HL-60/S4 treated with retinoic acid at 250 ng/mL for 4 days and 3 days (cell line): ENCODE data around the gene NMB.
"Not testable (repeated sequence)": the region's sequence is repeated elsewhere in the genome, so short reads cannot be mapped to it uniquely, and the experiment has no call there.

ENCODE experiments used
- in situ Hi-C: fragments of 300-500 bp; cut with MboI; formaldehyde crosslinking; loops from 2 replicates; pipeline ENCODE4 v1.7.0; 2022; ENCODE audit warnings: low sequenced_read_pairs

Gene NMB, protein sequence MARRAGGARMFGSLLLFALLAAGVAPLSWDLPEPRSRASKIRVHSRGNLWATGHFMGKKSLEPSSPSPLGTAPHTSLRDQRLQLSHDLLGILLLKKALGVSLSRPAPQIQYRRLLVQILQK

DNA sequence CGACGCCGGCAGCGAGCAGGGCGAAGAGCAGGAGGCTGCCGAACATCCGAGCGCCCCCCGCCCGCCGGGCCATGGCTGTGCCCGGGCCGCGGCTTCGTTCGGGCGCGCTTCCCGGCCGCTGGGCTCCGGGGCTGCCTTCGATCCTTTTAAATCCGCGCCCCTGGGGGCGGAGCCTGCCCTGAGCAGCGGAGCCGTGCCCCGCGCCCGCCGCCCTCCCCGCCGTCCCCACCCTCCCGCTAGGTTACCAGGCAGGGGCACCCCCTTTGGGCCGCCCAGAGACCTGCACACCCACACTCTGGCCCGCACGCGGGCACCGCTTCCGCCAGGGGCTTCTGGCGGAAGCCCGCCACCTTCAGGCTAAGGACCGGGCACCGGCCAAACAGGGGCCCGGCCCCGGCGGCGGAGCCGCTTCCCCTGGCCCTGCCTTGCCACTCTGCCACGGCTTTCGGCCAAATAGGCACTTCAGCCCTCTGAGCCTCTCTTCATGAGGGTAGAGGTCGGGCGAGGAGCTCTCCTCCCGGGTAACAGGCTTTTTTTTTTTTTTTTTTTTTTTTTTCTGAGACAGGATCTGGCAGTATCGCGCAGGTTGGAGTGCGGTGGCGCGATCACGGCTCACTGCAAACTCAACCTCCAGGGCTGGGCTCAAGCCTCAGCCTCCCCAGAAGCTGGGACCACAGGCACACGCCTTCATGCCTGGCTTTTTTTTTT lies at the start of gene NMB:
NMB (minus strand) TSS at position 120 of the 708 bp plus-strand sequence; CDS start at position 73, 47 bp downstream.
- in situ Hi-C loops: no loop called here

DNA sequence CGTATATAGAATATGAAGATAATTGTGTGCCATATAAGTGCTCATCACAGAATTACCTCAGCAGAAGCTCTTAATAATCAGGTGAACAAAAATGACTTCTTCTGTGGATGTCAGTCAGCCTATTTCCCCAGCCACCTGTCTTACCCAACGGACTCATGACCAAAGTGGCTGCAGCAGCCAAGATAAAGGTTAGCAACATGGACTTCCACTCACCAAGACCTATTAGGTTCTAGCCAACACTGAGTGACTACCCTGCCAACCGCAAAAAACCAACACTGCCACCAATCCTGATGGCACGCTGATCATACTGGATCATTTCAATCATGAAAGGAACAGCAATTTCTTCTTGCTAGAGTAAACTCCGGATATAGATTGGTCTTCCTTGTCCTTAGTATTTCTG lies 45.8 kb upstream of the NMB start:
- in situ Hi-C loops: no loop called here

DNA sequence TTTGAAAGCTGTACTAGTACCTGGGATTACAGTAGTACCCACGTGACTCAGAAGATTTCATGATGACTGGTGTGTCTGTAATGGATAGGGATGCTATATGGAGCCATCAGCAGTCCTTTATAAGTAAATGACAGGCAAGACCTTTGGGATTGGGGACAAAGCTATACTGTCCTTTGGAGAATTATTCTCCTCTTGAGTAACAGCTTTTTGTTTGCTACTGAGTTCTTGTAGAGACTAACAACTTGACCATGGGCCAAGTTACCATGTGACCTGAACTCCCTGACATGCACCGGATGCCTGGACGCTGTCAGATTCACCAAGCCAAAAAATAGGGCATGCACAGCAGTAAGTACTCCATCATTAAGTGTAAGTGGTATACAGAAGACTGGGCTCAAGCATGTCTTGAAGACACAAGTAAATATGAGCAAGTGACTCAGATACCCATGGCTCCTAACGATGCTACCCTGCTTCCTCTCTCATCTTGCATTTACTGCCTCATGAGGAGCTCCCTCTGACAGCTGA lies 45.0 kb upstream of the NMB start:
- in situ Hi-C loops: no loop called here

DNA sequence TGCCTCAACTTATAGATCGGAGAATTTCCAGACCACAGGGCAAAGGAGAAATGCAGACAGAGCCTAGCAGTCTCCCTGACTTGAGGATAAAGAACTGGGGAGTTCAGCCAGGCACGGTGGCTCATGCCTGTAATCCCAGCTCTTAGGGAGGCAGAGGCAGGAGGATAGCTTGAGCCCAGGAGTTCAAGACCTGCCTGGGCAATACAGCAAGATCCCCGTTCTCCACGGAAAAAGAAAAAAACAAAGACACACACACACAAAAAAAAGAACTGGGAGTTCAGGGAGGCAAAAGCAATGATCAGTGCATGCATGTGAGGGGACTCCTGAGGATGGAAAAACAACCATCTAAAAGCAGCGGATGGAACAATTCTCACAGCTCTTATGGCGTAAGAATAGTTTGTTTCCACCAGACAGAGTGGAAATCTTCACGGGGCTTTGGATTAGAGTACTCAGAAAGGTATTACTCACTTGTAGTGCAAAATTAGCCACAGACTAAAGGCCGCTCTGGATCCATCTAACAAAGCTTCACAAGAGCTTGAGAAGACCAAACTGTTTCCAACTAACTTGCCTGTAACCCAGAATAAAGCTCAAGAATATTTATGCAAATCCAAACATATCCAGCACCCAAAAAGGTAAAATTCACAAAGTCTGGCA lies 41.7 kb upstream of the NMB start:
- in situ Hi-C loops: no loop called here

DNA sequence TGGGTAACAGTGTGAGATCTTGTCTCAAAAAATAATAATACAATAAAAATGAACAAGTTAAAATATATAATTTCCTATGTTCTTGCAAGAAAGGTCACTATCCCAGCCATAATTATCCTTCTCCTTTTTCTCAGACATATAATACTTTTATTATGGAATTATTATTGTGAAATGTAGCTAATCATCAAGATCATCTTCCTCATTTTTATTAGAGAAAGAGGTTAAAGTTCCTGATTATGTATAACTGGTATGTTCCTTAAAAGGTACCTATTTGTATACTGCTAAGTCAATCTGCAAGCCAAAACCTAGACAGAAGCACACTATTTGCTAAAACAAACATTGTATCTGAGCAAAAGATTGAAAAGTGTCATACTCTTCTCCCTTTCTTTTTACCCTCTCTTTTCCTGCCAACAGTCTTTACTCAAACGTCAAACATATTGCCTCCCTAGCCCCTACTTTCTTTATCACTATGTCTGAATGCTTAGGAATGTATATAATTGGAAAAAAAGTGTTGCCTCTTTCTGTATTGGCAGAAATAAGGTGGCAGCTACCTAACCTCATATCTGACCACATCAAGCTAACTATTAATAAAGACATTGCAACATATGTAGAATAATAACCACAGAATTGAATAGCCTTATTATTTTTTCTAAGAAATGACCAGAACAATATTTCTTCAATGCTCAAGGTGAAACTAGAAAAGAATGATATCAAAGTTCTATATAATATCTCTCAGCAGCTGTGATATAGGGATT lies 39.4 kb upstream of the NMB start:
- in situ Hi-C loops: no loop called here

DNA sequence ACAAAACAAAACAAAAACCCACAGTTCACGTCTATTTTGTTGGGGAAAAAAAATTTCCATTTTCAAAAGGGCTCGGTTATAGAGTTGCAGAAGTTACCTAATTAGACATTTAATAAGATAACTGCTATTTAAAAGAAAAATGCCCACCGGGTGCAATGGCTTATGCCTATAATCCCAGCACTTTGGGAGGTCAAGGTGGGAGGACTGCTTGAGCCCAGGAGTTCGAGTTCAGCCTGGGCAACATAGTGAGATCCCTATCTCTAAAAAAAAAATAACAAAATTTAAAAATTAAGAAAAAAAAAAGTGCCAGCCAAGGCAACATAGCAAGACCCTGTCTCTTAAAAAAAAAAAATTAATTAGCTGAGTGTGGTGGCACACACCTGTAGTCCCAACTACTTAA lies 38.8 kb upstream of the NMB start:
- in situ Hi-C loops: no loop called here

DNA sequence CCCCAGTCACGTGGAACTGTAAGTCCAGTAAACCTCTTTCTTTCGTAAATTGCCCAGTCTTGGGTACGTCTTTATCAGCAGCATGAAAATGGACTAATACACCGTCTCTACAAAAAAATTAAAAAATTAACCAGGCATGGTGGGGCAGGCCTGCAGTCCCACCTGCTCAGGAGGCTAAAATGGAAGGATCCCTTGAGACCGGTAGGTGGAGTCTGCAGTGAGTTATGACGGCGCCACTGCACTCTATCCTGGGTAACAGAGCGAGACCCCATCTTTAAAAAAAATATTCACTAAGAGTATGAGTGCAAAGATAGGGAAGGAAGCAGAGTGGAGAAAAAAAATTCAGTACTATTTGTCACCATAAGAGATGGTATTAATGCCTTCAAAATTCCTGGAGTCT lies 32.3 kb upstream of the NMB start:
- in situ Hi-C loops: no loop called here

DNA sequence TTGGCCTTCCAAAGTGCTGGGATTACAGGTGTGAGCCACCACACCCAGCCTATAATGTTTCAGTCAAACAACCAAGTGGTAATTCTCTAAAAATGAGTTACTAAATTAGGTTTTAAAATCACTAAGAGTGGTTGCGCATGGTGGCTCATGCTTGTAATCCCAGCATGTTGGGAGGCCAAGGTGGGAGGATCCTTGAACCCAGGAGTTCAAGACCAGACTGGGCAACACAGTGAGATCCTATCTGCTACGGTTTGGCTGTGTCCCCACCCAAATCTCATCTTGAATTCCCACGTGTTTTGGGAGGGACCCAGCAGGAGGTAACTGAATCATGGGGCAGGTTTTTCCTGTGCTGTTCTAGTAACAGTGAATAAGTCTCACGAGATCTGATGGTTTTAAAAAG lies 31.9 kb upstream of the NMB start:
- in situ Hi-C loops: no loop called here

DNA sequence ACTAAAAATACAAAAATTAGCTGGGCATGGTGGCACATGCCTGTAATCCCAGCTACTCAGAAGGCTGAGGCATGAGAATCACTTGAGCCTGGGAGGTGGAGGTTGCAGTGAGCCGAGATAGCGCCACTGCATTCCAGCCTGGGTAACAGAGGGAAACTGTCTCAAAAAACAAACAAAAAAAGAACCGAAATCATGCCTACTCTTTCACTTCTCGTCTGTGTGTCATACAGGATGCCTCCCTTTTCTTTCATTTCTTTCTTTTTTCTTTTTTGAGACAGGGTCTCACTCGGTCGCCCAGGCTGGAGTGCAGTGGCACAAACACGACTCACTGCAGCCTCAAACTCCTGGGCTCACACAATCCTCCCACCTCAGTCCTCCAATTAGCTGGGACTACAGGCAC lies 28.4 kb upstream of the NMB start:
- in situ Hi-C loops: not testable (repeated sequence)

DNA sequence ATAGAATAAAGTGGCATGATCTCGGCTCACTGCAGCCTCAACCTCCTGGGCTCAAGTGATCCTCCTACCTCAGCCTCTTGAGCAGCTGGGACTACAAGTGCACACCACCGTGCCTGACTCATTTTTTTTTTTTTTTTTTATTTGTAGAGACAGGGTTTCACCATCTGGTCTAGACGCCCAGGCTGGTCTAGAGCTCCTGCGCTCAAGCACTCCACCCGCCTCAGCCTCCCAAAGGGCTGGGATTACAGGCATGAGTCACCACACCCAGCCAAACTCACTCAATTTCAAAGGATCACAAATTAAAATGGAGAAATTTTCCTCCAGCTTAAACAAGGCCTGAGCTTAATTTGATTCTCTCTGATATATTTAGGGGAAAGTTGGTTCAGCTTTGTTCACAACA lies 27.3 kb upstream of the NMB start:
- in situ Hi-C loops: no loop called here

DNA sequence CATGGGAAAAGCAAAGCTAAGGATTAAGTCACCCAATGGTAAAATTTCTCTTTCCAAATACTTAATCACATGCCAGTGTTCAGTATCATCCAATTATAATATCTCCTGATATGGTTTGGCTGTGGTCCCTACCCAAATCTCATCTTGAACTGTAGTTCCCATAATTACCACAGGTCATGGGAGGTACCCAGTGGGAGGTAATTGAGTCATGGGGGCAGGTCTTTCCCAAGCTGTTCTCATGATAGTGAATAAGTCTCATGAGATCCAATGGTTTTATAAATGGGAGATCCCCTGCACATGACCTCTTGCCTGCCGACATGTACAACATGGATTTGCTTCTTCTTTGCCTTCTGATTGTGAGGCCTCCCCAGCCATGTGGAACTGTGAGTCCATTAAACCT lies 26.1 kb upstream of the NMB start:
- in situ Hi-C loops: no loop called here

DNA sequence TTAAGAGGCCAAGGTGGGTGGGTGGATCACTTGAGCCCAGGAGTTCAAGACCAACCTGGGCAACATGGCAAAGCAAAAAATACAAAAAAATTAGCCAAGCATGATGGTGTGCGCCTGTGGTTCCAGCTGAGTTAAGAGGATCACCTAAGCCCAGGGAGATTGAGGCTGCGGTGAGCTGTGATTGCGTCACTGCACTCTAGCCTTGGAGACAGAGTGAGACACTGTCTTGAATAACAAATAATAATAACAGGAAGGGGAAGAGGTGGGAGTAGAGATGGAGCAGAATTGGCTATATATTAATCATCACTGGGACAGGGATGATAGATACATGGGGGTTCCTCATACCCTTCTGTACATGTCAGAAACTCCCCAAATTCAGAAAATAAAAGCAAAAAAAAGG lies 23.8 kb upstream of the NMB start:
- in situ Hi-C loops: no loop called here

DNA sequence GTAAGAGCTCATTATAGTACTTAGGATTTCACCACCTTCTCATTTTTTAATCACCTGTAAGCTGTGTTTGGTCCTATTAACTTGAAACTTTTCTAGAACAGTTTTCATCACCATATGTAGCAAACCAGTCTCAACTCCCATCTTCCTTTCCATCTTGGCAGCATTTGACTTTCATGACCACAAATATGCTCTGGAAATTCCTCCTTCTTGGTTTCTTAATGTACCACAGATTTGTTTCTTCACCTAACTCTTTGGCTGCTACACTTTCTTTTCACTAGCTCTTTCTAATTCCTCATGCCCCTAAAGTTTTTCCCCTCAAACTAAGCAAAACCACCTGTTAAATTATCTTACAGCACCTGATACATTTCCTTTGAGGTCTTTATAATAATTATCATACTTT lies 13.2 kb upstream of the NMB start:
- in situ Hi-C loops: no loop called here

DNA sequence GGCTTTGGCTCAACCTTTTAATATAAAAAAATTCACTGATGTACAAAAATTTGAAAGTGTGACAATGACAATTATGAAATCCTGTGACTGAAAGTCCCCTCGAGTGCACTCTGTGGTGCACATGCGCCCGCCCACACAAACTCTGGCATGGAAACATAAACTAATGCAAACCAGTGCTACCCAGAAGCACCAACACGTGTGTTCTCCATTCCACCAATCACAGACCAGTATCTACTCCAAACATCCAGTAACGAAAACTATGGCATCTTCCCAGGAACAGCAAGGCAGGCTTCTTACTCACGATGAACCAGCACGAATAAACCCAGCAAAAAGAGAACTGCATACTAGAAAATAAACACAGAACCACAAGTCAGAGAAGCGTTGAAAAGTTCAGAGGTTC lies 11.7 kb upstream of the NMB start:
- in situ Hi-C loops: no loop called here

DNA sequence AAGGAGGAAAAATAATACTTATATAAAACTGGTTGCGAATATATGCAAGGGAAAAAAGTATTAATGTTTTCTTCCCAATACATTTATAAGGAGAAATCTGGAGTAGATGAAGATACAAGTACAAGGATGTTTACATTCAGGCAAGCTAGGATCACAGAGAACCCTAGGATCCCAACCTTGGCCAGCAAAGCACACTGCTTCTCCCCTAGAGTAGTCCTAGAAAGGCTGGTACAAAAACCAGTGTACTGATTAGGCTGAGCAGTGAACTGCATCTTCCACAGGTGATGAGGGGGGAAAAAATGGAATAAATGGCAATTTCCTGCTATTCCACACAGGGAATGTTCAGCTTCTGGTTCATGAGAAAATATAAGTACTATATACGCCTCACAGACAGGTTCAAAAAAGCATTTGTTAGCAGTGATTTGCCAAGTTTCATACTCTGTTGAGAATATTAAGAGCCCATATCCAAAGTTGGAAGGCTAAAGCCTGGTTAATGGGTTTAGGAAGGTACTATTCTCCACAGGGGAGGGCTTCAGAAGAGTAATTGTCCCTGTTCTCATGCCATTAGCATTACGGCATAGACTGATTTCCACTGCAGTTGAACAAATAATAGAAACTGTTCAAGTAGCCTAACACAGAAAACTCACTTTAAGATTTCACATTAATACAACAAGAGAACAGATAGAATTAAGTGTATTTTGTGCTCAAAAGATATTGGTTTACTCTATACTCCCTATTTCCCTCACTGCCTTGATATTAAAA lies 10.4 kb upstream of the NMB start:
- in situ Hi-C loops: no loop called here

DNA sequence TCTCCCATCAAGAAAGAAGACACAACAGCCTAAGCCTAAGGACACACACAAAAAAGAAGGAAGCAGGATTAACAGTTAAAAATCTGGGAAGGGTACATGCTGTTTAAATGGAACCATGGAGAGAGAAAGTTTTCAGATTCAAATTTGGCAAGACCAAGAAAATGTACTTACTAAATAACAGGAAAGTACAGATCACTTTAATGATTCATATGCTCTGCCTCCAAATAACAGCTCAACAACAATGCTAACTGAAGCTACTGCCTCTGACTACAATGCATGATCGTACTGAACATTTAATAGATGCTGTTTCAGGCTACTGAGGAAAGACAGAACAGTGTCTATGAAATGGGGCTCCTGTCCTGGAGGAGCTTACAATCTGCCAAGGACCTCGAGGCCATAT lies 8.4 kb upstream of the NMB start:
- in situ Hi-C loops: no loop called here

DNA sequence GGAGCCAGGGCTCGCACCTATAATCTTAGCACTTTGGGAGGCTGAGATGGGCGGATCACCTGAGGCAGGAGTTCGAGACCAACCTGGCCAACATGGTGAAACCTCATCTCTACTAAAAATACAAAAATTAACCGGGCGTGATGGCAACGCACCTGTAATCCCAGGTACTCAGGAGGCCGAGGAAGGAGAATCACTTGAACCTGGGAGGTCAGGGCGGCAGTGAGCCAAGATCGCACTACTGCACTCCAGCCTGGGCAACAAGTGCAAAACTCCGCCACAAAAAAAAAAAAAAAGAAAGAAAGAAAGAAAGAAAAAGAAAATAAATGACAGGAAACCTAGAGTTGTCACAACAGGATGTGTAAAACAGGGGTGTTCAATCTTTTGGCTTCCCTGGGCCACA lies 3.0 kb upstream of the NMB start:
- in situ Hi-C loops: no loop called here

DNA sequence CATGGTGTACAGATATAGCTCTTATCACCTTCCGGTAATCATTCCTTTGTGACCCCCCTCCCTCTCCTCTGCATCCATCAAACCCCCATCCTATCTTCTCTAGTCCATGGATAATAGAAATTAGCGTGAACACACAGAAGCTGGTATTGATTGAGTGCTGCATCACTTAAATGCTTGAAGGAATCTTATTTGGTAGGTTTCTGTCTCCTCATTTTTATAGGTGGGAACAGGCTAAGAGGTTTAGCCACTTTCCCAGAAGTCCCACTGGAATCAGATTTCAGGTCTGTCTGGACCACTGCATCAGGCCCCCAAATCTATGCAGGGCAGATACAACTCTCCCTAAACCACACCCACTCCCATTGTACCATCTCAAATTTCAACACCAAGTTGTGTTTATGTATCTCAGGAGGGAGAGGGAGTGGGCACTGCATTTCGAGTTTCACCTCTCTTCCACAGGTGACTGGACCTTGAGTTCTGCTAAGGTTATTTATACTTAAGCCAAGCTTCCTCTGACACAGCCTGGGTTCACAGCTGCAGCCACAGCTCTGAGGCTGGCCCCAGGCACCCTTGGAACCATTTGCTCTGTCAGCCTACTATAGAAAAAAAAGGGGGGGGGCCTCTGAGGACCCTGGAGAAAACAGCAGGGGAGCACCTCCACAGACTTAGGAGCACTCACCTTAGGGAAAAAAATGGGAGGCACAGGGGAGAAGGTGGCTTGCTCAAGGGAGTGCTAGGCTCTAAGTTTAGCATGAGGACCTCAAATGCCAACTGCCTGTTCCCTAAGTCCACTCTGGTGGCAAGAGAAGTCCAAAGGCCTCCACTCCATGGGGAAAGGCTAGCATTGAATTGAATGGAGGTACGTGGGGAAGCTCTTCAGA lies 2.1 kb upstream of the NMB start:
- in situ Hi-C loops: no loop called here

DNA sequence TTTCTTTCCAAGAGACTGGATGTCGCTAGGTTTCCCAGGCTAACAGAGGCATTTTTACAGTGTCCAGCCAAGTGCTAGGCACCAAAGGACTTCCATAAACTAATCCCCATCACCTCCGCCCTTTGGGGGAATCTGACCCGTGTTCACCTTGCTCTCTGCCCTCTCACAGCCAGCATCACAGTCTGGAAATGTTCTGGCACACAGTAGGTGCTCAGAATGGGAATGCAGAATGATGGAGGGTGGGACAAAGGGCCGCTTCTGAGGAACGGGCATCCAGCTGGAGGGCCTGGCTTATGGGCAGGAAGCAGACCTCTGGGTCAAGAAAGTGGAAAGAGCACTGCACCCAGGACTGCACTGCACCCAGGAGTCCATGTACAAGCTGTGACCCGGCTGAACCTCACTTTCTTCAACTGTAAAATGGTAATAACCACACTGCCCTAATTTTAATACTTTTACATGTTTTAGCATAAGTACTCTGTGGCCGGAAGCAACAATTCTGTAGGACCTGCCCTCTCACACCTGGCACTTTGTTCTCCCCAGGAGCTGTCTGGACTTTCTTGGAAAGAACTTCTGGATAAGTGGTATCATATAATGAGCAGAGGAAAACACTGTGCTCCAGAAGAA lies 901 bp upstream of the NMB start:
- in situ Hi-C loops: no loop called here

DNA sequence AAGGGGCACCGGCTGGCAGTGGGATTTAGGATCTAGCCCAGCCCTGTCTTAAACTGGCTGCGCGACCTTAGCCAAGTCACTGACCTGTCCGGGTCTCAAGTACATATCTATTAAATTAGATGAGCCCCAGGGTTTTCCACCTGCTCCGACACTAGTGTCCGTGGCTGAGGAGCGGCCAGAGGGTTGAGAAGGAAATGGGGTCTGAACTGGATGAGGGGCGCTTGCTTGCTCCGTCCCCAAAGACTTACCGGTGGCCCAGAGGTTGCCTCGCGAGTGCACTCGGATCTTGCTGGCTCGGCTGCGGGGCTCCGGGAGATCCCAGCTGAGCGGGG lies 285 bp downstream of the NMB start:
- in situ Hi-C loops: no loop called here
